ENCODE measurements around the gene ABHD5. TPM values are rescaled to one million over a fixed set of nuclear protein-coding genes. Genes with fewer than 3 reads are reported as not detected.
A peak's percentile ranks its signal among the peaks of the same experiment; 100 is the strongest.

The ABHD5 gene
- total RNA-seq, 1 donor from 2014 or later, result 41.5 TPM

GRCh38 chr3:43689766-43690399 is 855 bp upstream of the ABHD5 start:
- intact Hi-C loops (cut with DNase I), result no loop called here
- DNase-seq (no peak), ATAC-seq (no peak)
- Histone ChIP-seq H3K27me3 (no peaks in the 10 kb centered on the region), H3K36me3 (no peaks in the 10 kb centered on the region), H3K4me3 (peak overlapping the region; percentile 83), H3K27ac (peak overlapping the region; percentile 96), H3K4me1 (peaks cover 27% of the 10 kb centered on the region), H3K9me3 (no peaks in the 10 kb centered on the region)
- TF ChIP-seq, protein P1, sequence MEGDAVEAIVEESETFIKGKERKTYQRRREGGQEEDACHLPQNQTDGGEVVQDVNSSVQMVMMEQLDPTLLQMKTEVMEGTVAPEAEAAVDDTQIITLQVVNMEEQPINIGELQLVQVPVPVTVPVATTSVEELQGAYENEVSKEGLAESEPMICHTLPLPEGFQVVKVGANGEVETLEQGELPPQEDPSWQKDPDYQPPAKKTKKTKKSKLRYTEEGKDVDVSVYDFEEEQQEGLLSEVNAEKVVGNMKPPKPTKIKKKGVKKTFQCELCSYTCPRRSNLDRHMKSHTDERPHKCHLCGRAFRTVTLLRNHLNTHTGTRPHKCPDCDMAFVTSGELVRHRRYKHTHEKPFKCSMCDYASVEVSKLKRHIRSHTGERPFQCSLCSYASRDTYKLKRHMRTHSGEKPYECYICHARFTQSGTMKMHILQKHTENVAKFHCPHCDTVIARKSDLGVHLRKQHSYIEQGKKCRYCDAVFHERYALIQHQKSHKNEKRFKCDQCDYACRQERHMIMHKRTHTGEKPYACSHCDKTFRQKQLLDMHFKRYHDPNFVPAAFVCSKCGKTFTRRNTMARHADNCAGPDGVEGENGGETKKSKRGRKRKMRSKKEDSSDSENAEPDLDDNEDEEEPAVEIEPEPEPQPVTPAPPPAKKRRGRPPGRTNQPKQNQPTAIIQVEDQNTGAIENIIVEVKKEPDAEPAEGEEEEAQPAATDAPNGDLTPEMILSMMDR (IDR thresholded peaks at IDR 0.05), result no peak

DNA sequence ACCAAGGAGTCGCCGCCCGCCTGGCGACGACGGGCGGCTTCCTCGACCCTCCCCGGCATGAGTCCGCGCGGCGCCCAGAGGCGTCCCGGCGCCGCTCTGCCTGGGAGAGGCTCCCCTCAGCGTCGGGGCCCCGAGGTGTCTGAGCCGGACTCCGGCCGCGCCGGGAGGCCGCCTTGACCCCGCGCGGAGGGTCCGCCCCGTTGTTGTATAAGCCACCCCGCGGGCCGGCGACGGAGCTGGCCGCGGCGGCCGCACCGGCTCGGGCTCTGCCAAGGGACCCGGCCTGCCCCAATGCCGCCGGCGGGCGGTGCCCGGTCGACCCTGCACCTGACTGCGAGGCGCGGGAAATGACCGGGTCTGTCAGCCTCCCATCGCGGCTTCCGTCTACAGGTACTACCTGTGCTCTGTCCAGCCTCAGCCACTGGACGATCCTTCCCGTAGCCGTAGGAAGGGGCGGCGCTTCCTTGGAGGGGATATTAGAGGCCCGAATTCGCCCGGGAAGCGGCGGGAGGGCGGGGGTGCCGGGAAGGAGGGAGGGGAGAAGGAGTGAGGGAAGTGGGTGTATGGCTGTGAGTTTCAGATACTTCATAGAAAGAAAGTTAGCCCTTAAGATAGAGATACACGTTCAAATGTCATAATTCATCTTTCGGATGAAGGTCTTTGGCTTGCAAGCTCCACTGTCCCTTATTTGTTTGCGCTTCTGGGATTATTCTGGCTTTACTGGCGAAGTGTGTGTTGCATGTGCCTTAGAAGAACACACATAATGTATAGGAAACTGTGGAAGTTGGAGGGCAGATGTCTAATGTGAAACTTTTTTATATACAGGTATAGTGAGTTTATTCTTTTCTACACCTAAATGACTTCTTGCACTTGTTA is 620 bp downstream of the ABHD5 start:
- ATAC-seq, result peak; percentile 80
- H3K27ac ChIP-seq, result peak overlapping the region; percentile 96
- no peaks in the 10 kb centered on the region for H3K27me3 ChIP-seq
- peaks cover 31% of the 10 kb centered on the region for H3K4me1 ChIP-seq
- no peaks in the 10 kb centered on the region for H3K36me3 ChIP-seq
- DNase-seq, result peak; percentile 94
- TF ChIP-seq, protein P1 (IDR thresholded peaks at IDR 0.05), result no peak
- intact Hi-C loops (cut with DNase I), result no loop called here
- H3K9me3 ChIP-seq, result no peaks in the 10 kb centered on the region
- peak overlapping the region; percentile 83 for H3K4me3 ChIP-seq

DNA sequence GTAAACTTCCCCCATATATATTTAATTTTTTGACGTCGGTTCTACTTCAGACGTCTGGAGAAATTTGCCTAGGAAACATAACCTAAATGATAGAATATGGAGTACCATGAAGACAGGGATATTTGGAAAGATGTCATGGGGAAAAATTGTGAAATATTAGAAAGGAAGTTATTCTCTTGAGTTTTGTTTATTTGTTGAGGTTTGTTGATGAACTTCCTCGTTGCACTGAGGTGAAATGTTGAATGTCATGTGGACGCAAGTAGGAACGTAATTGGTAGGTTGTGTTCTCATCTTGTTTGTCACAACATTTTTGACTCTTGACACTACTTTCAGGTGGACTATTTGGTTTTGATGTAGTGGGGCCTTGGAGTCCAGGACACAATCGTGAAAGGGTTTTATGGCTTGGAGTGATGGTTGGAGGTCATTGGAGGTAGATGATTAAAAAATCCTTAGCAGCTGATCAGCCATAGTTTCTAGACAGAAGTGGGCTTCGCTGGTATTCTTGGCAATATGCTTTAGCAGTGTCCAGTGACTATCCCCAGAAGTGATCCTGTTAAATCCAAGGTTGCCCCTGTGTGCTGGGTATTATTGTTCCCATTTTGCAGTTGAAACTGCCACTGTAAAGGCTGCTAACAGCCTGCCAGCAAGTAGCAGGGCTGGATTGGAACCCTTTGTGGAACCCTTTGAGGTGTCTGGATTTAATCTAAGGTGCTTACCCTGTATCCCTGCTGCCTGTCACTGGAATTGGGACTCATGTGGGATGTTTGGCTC is 1.5 kb downstream of the ABHD5 start:
- H3K9me3 ChIP-seq, result no peaks in the 10 kb centered on the region
- TF ChIP-seq, protein P1 (IDR thresholded peaks at IDR 0.05), result no peak
- DNase-seq (no peak), ATAC-seq (no peak)
- H3K4me1 ChIP-seq, result peaks cover 31% of the 10 kb centered on the region
- intact Hi-C loops (cut with DNase I), result no loop called here
- peak overlapping the region; percentile 96 for H3K27ac ChIP-seq
- H3K27me3 ChIP-seq, result no peaks in the 10 kb centered on the region
- H3K4me3 ChIP-seq, result peak overlapping the region; percentile 83
- no peaks in the 10 kb centered on the region for H3K36me3 ChIP-seq

GRCh38 chr3:43692971-43693370 is 2.2 kb downstream of the ABHD5 start:
- Histone ChIP-seq H3K36me3 (no peaks in the 10 kb centered on the region), H3K4me1 (peaks cover 31% of the 10 kb centered on the region), H3K27me3 (no peaks in the 10 kb centered on the region), H3K9me3 (no peaks in the 10 kb centered on the region), H3K4me3 (no peak overlapping the region), H3K27ac (peak overlapping the region; percentile 96)
- intact Hi-C loops (cut with DNase I), result no loop called here
- no peak for ATAC-seq
- no peak for DNase-seq
- TF ChIP-seq, protein P1 (IDR thresholded peaks at IDR 0.05), result no peak

GRCh38 chr3:43693594-43693993 is 2.9 kb downstream of the ABHD5 start:
- Histone ChIP-seq H3K27me3 (no peaks in the 10 kb centered on the region), H3K36me3 (no peaks in the 10 kb centered on the region), H3K9me3 (no peaks in the 10 kb centered on the region), H3K4me3 (no peak overlapping the region), H3K4me1 (peaks cover 31% of the 10 kb centered on the region), H3K27ac (no peak overlapping the region)
- intact Hi-C loops (cut with DNase I), result no loop called here
- DNase-seq, result no peak
- TF ChIP-seq, protein P1 (IDR thresholded peaks at IDR 0.05), result no peak
- ATAC-seq, result no peak

Data from upper lobe of right lung (tissue), 1 donor.